Gastroesophageal sphincter (tissue), 4 donors: Measurements from ENCODE around the gene NAB2. TPM values are rescaled to one million over a fixed set of nuclear protein-coding genes. Genes with fewer than 3 reads are reported as not detected.
"Not testable (repeated sequence)": the region's sequence is repeated elsewhere in the genome, so short reads cannot be mapped to it uniquely, and the experiment has no call there.

Experiments used
- ATAC-seq: fragments of 150-250 bp; one replicate; pipeline ENCODE4 v1.9.1; 2016; ENCODE audit warnings: mild to moderate bottlenecking, moderate library complexity
- H3K27ac ChIP-seq, 4 donors: fragments of 200-600 bp; sonication (generic) in 3 of 4; 1 replicate in 3 of 4; 2 replicates in 1 of 4; pipeline ENCODE4 v1.5.1; 2016 to 2019
- H3K27me3 ChIP-seq: fragments of 200-600 bp; sonication (generic); one replicate; pipeline ENCODE4 v1.5.1; 2019
- H3K36me3 ChIP-seq, 2 donors: fragments of 200-600 bp; sonication (generic); one replicate each; pipeline ENCODE4 v1.5.1; 2019; ENCODE audit warnings: control low read depth in 1 of 2
- H3K4me1 ChIP-seq, 3 donors: fragments of 200-600 bp; sonication (generic); 1 replicate in 2 of 3; 2 replicates in 1 of 3; pipeline ENCODE4 v1.5.1; 2016 to 2019; ENCODE audit warnings: control low read depth in 2 of 3
- H3K4me3 ChIP-seq, 2 donors: fragments of 200-600 bp; sonication (generic); one replicate each; pipeline ENCODE4 v1.5.1; 2019; ENCODE audit warnings: mild to moderate bottlenecking in 1 of 2, moderate library complexity in 1 of 2
- H3K9me3 ChIP-seq, 3 donors: fragments of 200-600 bp; sonication (generic); one replicate each; pipeline ENCODE4 v1.5.1; 2017 to 2019; ENCODE audit warnings: control low read depth in 2 of 3
- CTCF ChIP-seq, 4 experiments: fragments of 200-600 bp in 2 of 4; fragments of 450-650 bp in 2 of 4; sonication (generic) in 1 of 4; IDR thresholded peaks; one replicate each; pipeline ENCODE4 v1.5.1; 2017 to 2019; ENCODE audit warnings: antibody characterized with exemption in 4 of 4, mild to moderate bottlenecking in 2 of 4, moderate library complexity in 2 of 4
- EP300 ChIP-seq: sonication (generic); formaldehyde crosslinking; IDR thresholded peaks from one replicate; pipeline ENCODE4 v1.6.1; 2017; ENCODE audit warnings: antibody characterized with exemption, mild to moderate bottlenecking
- POLR2A ChIP-seq, 2 donors: fragments of 450-650 bp; IDR thresholded peaks; one replicate each; pipeline ENCODE4 v1.6.1; 2017; ENCODE audit warnings: antibody characterized with exemption in 2 of 2, mild to moderate bottlenecking in 2 of 2, moderate library complexity in 1 of 2
- POLR2AphosphoS5 ChIP-seq: sonication (generic); formaldehyde crosslinking; IDR thresholded peaks from one replicate; pipeline ENCODE4 v1.6.1; 2017; ENCODE audit warnings: antibody characterized with exemption
- WGBS, 2 donors: methylation state at CpG; one replicate each; pipeline ENCODE4 v1.1.5; 2018; ENCODE audit warnings: low coverage in 1 of 2; 5-methylcytosine and 5-hydroxymethylcytosine counted together
- total RNA-seq, 4 donors: library from RNA; depleted of rRNA; stranded (reverse); fragments of >200 nt; gene quantifications; one replicate each; pipeline ENCODE4 v1.1.0, GENCODE V29; 2016

Gene NAB2
- total RNA-seq, 4 donors from 2014 or later: 30.7 to 41.3 (median 38.8) TPM

- ATAC-seq: no peak
- WGBS, 2 donors: no CpG with 5 or more reads among the region's 1 CpG
- Histone ChIP-seq H3K27ac (no peak overlapping the region), H3K9me3 (no peaks in the 10 kb centered on the region), H3K4me3 (no peak overlapping the region), H3K27me3 (peaks cover 8% of the 10 kb centered on the region), H3K36me3 (no peaks in the 10 kb centered on the region), H3K4me1 (no peaks in the 10 kb centered on the region)
- TF ChIP-seq CTCF (IDR thresholded peaks at IDR 0.05) (no peak), POLR2A (IDR thresholded peaks at IDR 0.05) (no peak), EP300 (no peak), POLR2AphosphoS5 (no peak)
Observed at GRCh38 chr12:57048423-57049118, 40.3 kb upstream of the NAB2 start.

- TF ChIP-seq EP300: no peak
- TF ChIP-seq CTCF (IDR thresholded peaks at IDR 0.05): no peak
- no peak for TF ChIP-seq POLR2AphosphoS5
- TF ChIP-seq POLR2A (IDR thresholded peaks at IDR 0.05): no peak
- Histone ChIP-seq H3K4me1 (no peaks in the 10 kb centered on the region), H3K4me3 (no peak overlapping the region), H3K27me3 (peaks cover 2% of the 10 kb centered on the region), H3K9me3 (no peaks in the 10 kb centered on the region), H3K27ac (no peak overlapping the region), H3K36me3 (no peaks in the 10 kb centered on the region)
- WGBS, 2 donors: 60% methylated on average over 4 of the region's 4 CpGs; no CpG with 5 or more reads in 1 of the 2 donors
- no peak for ATAC-seq
Observed at GRCh38 chr12:57049119-57049446, 39.8 kb upstream of the NAB2 start.

GRCh38 chr12:57049890-57050289 lies 39.0 kb upstream of the NAB2 start, which contains the start of gene MYO1A:
Gene MYO1A (minus strand): TSS chr12:57050129. CDS start chr12:57048323, 1,806 bp downstream.
- no peak for ATAC-seq
- TF ChIP-seq CTCF (IDR thresholded peaks at IDR 0.05) (no peak), EP300 (no peak), POLR2A (IDR thresholded peaks at IDR 0.05) (no peak), POLR2AphosphoS5 (no peak)
- no peak within 1 kb of the TSS for H3K4me3 ChIP-seq
- WGBS, 2 donors: no CpG with 5 or more reads among the region's 2 CpGs
- H3K27ac ChIP-seq: no peak within 1 kb of the TSS
- no peaks in the 10 kb centered on the region for H3K27me3 ChIP-seq
- H3K4me1 ChIP-seq: no peaks in the 10 kb centered on the region
- no peaks in the 10 kb centered on the region for H3K36me3 ChIP-seq
- no peaks in the 10 kb centered on the region for H3K9me3 ChIP-seq

- no peaks in the 10 kb centered on the region for H3K36me3 ChIP-seq
- ATAC-seq: no peak
- no peak overlapping the region for H3K4me3 ChIP-seq
- TF ChIP-seq EP300 (no peak), CTCF (IDR thresholded peaks at IDR 0.05) (no peak), POLR2AphosphoS5 (no peak), POLR2A (IDR thresholded peaks at IDR 0.05) (no peak)
- H3K27me3 ChIP-seq: no peaks in the 10 kb centered on the region
- no peak overlapping the region for H3K27ac ChIP-seq
- no peaks in the 10 kb centered on the region for H3K9me3 ChIP-seq
- 100% methylated on average over 1 of the region's 1 CpG for WGBS, 2 donors
- H3K4me1 ChIP-seq: peaks cover 0 to 2% (median 0%) of the 10 kb centered on the region in 3 donors
Observed at GRCh38 chr12:57051011-57051410, 37.9 kb upstream of the NAB2 start.

- not testable (repeated sequence) for ATAC-seq, H3K27ac ChIP-seq, H3K4me3 ChIP-seq, H3K9me3 ChIP-seq, H3K4me1 ChIP-seq, H3K27me3 ChIP-seq
- 95% methylated on average over 4 of the region's 4 CpGs; no CpG with 5 or more reads in 1 of the 2 donors for WGBS, 2 donors
- H3K36me3 ChIP-seq: peaks cover 0 to 13% of the 10 kb centered on the region in 2 donors
Observed at GRCh38 chr12:57053146-57053545, 35.8 kb upstream of the NAB2 start.

GRCh38 chr12:57053901-57054300 lies 35.0 kb upstream of the NAB2 start:
- H3K27me3 ChIP-seq, H3K27ac ChIP-seq, H3K9me3 ChIP-seq, ATAC-seq, H3K4me1 ChIP-seq, H3K4me3 ChIP-seq: not testable (repeated sequence)
- 96 to 100% methylated on average over 3 to 4 of the region's 4 CpGs for WGBS, 2 donors
- H3K36me3 ChIP-seq: peaks cover 0 to 21% of the 10 kb centered on the region in 2 donors
